MCF 10A (cell line): ENCODE results near the gene TMEM42. TPM values are rescaled to one million over a fixed set of nuclear protein-coding genes. Genes with fewer than 3 reads are reported as not detected.

Experiments used
- BruUV-seq: library from RNA; stranded (reverse); fragments of 400-500 nt; replicated peaks from 2 replicates; lab custom pipeline; 2021; lab: Mats Ljungman, UMichigan
- CTCF ChIA-PET: fragments of 300-600 bp; sonication (Branson Sonifier 250); formaldehyde crosslinking; extraction: SDS; loops from one replicate; lab custom pipeline; 2021; ENCODE audit warnings: antibody characterized with exemption, inconsistent platforms; lab: Yijun Ruan, JAX
- POLR2A ChIA-PET: fragments of 300-600, 350-650 bp; sonication (Branson Sonifier 250); formaldehyde crosslinking; extraction: SDS; loops from one replicate; lab custom pipeline; 2020; ENCODE audit warnings: antibody characterized with exemption, inconsistent platforms; lab: Yijun Ruan, JAX
- DNase-seq: peaks from one replicate; pipeline ENCODE4 v3.0.0-alpha.2; 2018; ENCODE audit not compliant: unreplicated experiment
- H3K27ac Mint-ChIP-seq: one replicate; pipeline ENCODE4 v1.8.0; 2022; ENCODE audit warnings: mild to moderate bottlenecking, low read depth, mixed read lengths; ENCODE audit not compliant: unreplicated experiment
- H3K27me3 Mint-ChIP-seq: one replicate; pipeline ENCODE4 v1.8.0; 2022; ENCODE audit warnings: mixed read lengths; ENCODE audit not compliant: insufficient read depth, unreplicated experiment
- H3K36me3 Mint-ChIP-seq: one replicate; pipeline ENCODE4 v1.8.0; 2022; ENCODE audit warnings: mild to moderate bottlenecking, moderate library complexity, mixed read lengths; ENCODE audit not compliant: insufficient read depth, unreplicated experiment
- H3K4me1 Mint-ChIP-seq: one replicate; pipeline ENCODE4 v1.8.0; 2022; ENCODE audit warnings: mixed read lengths; ENCODE audit not compliant: insufficient read depth, unreplicated experiment
- H3K4me3 Mint-ChIP-seq: one replicate; pipeline ENCODE4 v1.8.0; 2022; ENCODE audit warnings: mild to moderate bottlenecking, moderate library complexity, mixed read lengths; ENCODE audit not compliant: unreplicated experiment
- H3K9me3 Mint-ChIP-seq: one replicate; pipeline ENCODE4 v1.8.0; 2022; ENCODE audit warnings: mixed read lengths; ENCODE audit not compliant: unreplicated experiment
- CTCF ChIP-seq: fragments of 200-600 bp; IDR thresholded peaks from one replicate; pipeline ENCODE4 v1.8.0; 2022; ENCODE audit warnings: antibody characterized with exemption, mild to moderate bottlenecking; ENCODE audit not compliant: unreplicated experiment
- intact Hi-C: fragments of 100-400 bp; cut with micrococcal nuclease; formaldehyde crosslinking; loops from 2 replicates; pipeline ENCODE4 v1.14.1; 2022
- total RNA-seq: library from RNA; stranded (reverse); gene quantifications from 2 replicates; pipeline ENCODE4 v1.2.3, GENCODE V29; 2022

The TMEM42 gene
- total RNA-seq, 1 experiment from 2014 or later: 27.6 TPM

- CTCF ChIA-PET: no interaction called here
- POLR2A ChIA-PET: interaction anchor here (0.6 to 1.7 kb wide), 3 partner anchors 8 to 188 kb away, joined by 3 to 4 read pairs (median 3); no protein-coding TSS in a partner anchor
- H3K4me3 Mint-ChIP-seq: no peak overlapping the region
- H3K27ac Mint-ChIP-seq: no peak overlapping the region
- no peaks in the 10 kb centered on the region for H3K9me3 Mint-ChIP-seq
- no peaks in the 10 kb centered on the region for H3K36me3 Mint-ChIP-seq
- BruUV-seq: no TSS peak
- no peak for TF ChIP-seq CTCF
- no peak for DNase-seq
- peaks cover 12% of the 10 kb centered on the region for H3K4me1 Mint-ChIP-seq
- intact Hi-C loops: no loop called here
- H3K27me3 Mint-ChIP-seq: no peaks in the 10 kb centered on the region
Measured at GRCh38 chr3:44896440-44896839, 34.7 kb downstream of the TMEM42 start.

GRCh38 chr3:44899683-44900367 is 38.1 kb downstream of the TMEM42 start:
- intact Hi-C loops: no loop called here
- no peak for TF ChIP-seq CTCF
- Mint-ChIP-seq H3K4me1 (no peaks in the 10 kb centered on the region), H3K9me3 (no peaks in the 10 kb centered on the region), H3K27ac (peak overlapping the region; percentile 39), H3K27me3 (no peaks in the 10 kb centered on the region), H3K36me3 (no peaks in the 10 kb centered on the region), H3K4me3 (no peak overlapping the region)
- no TSS peak for BruUV-seq
- CTCF ChIA-PET: interaction anchor here (0.6 kb wide), 1 partner anchor 139 kb away, joined by 3 read pairs; the partner anchor contains the start of gene KIAA1143
- DNase-seq: no peak
- POLR2A ChIA-PET: interaction anchor here (1.7 kb wide), 1 partner anchor 13 kb away, joined by 4 read pairs; no protein-coding TSS in a partner anchor

- no peaks in the 10 kb centered on the region for H3K9me3 Mint-ChIP-seq
- H3K27me3 Mint-ChIP-seq: no peaks in the 10 kb centered on the region
- ChIA-PET CTCF (no interaction called here), POLR2A (interaction anchor here (1.2 kb wide), 1 partner anchor 9 kb away, joined by 3 read pairs; no protein-coding TSS in a partner anchor)
- no peak overlapping the region for H3K27ac Mint-ChIP-seq
- TF ChIP-seq CTCF: no peak
- peaks cover 9% of the 10 kb centered on the region for H3K4me1 Mint-ChIP-seq
- no peak for DNase-seq
- no peak overlapping the region for H3K4me3 Mint-ChIP-seq
- no peaks in the 10 kb centered on the region for H3K36me3 Mint-ChIP-seq
- intact Hi-C loops: no loop called here
- no TSS peak for BruUV-seq
Measured at GRCh38 chr3:44902628-44903027, 40.9 kb downstream of the TMEM42 start.

- BruUV-seq: no TSS peak
- no peaks in the 10 kb centered on the region for H3K36me3 Mint-ChIP-seq
- intact Hi-C loops: no loop called here
- no peaks in the 10 kb centered on the region for H3K9me3 Mint-ChIP-seq
- no peak for DNase-seq
- no peaks in the 10 kb centered on the region for H3K27me3 Mint-ChIP-seq
- TF ChIP-seq CTCF: no peak
- no peak overlapping the region for H3K27ac Mint-ChIP-seq
- POLR2A ChIA-PET: no interaction called here
- peaks cover 11% of the 10 kb centered on the region for H3K4me1 Mint-ChIP-seq
- H3K4me3 Mint-ChIP-seq: no peak overlapping the region
- CTCF ChIA-PET: no interaction called here
Measured at GRCh38 chr3:44903314-44903713, 41.6 kb downstream of the TMEM42 start.
